ENCODE data around the gene CFAP45. TPM values are rescaled to one million over a fixed set of nuclear protein-coding genes. Genes with fewer than 3 reads are reported as not detected.

Gene CFAP45
- total RNA-seq, 4 donors from 2014 or later: 0.17 to 0.32 TPM; not detected in 2

- H3K4me3 ChIP-seq: no peak overlapping the region
- TF ChIP-seq CTCF (IDR thresholded peaks at IDR 0.05): no peak
- intact Hi-C loops (cut with DNase I): no loop called here
- DNase-seq (ENCODE audit: extremely low spot score): no peak
- H3K9me3 ChIP-seq: no peaks in the 10 kb centered on the region
- H3K27me3 ChIP-seq: no peaks in the 10 kb centered on the region
- 49% methylated on average over 3 of the region's 3 CpGs for WGBS
- no peak overlapping the region for H3K27ac ChIP-seq (replicated peaks in 1 of 4)
- no peaks in the 10 kb centered on the region for H3K36me3 ChIP-seq
- peaks cover 0 to 7% (median 4%) of the 10 kb centered on the region in 4 donors for H3K4me1 ChIP-seq
Observed at GRCh38 chr1:159848326-159848725, 51.6 kb downstream of the CFAP45 start.

GRCh38 chr1:159847231-159847630, 52.7 kb downstream of the CFAP45 start:
- H3K9me3 ChIP-seq: no peaks in the 10 kb centered on the region
- intact Hi-C loops (cut with DNase I): no loop called here
- no peaks in the 10 kb centered on the region for H3K36me3 ChIP-seq
- H3K4me3 ChIP-seq: no peak overlapping the region
- no peaks in the 10 kb centered on the region for H3K4me1 ChIP-seq
- no peak overlapping the region for H3K27ac ChIP-seq (replicated peaks in 1 of 4)
- DNase-seq (ENCODE audit: extremely low spot score): no peak
- no peak for TF ChIP-seq CTCF (IDR thresholded peaks at IDR 0.05)
- no peak for TF ChIP-seq EP300 (IDR thresholded peaks at IDR 0.05)
- no peak for TF ChIP-seq POLR2AphosphoS5 (IDR thresholded peaks at IDR 0.05)
- no peak for TF ChIP-seq POLR2A (IDR thresholded peaks at IDR 0.05; ENCODE audit: low read depth)
- no peaks in the 10 kb centered on the region for H3K27me3 ChIP-seq
- 73% methylated on average over 4 of the region's 4 CpGs for WGBS

- TF ChIP-seq POLR2A (IDR thresholded peaks at IDR 0.05; ENCODE audit: low read depth): no peak
- no peak for TF ChIP-seq CTCF (IDR thresholded peaks at IDR 0.05)
- no peak for TF ChIP-seq POLR2AphosphoS5 (IDR thresholded peaks at IDR 0.05)
- TF ChIP-seq EP300 (IDR thresholded peaks at IDR 0.05): no peak
- no peaks in the 10 kb centered on the region for H3K27me3 ChIP-seq
- 87% methylated on average over 13 of the region's 13 CpGs for WGBS
- no peak for DNase-seq (ENCODE audit: extremely low spot score)
- H3K4me1 ChIP-seq: no peaks in the 10 kb centered on the region
- H3K36me3 ChIP-seq: peaks cover 0 to 7% (median 5%) of the 10 kb centered on the region in 4 donors
- no peak overlapping the region for H3K27ac ChIP-seq (replicated peaks in 1 of 4)
- H3K9me3 ChIP-seq: no peaks in the 10 kb centered on the region
- no peak overlapping the region for H3K4me3 ChIP-seq
- intact Hi-C loops (cut with DNase I): no loop called here
Observed at GRCh38 chr1:159845751-159846629, 54.0 kb downstream of the CFAP45 start.

GRCh38 chr1:159843459-159843858, 56.5 kb downstream of the CFAP45 start:
- 83% methylated on average over 4 of the region's 4 CpGs for WGBS
- Histone ChIP-seq H3K9me3 (no peaks in the 10 kb centered on the region), H3K4me3 (no peak overlapping the region), H3K36me3 (peaks cover 0 to 26% (median 8%) of the 10 kb centered on the region in 4 donors), H3K27ac (replicated peaks in 1 of 4) (no peak overlapping the region), H3K4me1 (no peaks in the 10 kb centered on the region), H3K27me3 (no peaks in the 10 kb centered on the region)
- TF ChIP-seq POLR2AphosphoS5 (IDR thresholded peaks at IDR 0.05) (no peak), CTCF (IDR thresholded peaks at IDR 0.05) (no peak), EP300 (IDR thresholded peaks at IDR 0.05) (no peak), POLR2A (IDR thresholded peaks at IDR 0.05; ENCODE audit: low read depth) (no peak)
- DNase-seq (ENCODE audit: extremely low spot score): no peak
- intact Hi-C loops (cut with DNase I): no loop called here
